PFSK-1 (cell line): Measurements from ENCODE around the gene PCDHB8.

ENCODE experiments used
- FOXP2 ChIP-seq: optimal IDR thresholded peaks from 2 replicates; pipeline ENCODE3; 2011; ENCODE audit warnings: borderline replicate concordance, control low read depth, inconsistent platforms; ENCODE audit not compliant: insufficient read depth; ENCODE audit errors: extremely low read length, extremely low read depth
- POLR2AphosphoS5 ChIP-seq: IDR thresholded peaks from 2 replicates; pipeline ENCODE4 v1.6.1; 2012; ENCODE audit warnings: low read depth, mild to moderate bottlenecking, control low read depth, low read length, moderate library complexity
- SIN3A ChIP-seq: IDR thresholded peaks from 2 replicates; pipeline ENCODE4 v1.6.1; 2012; ENCODE audit warnings: mild to moderate bottlenecking, low read length, moderate library complexity, borderline replicate concordance; ENCODE audit not compliant: insufficient read depth
- TAF1 ChIP-seq: IDR thresholded peaks from 2 replicates; pipeline ENCODE4 v1.6.1; 2012; ENCODE audit warnings: low read length, control low read depth, borderline replicate concordance; ENCODE audit not compliant: insufficient read depth
- TF ChIP-seq, protein P1 (sequence below), 2 experiments: IDR thresholded peaks; 2 replicates each; pipeline versions ENCODE4 v1.6.1 to v1.8.0; 2011 to 2012; ENCODE audit warnings: low read depth in 2 of 2, low read length in 2 of 2, control low read depth in 1 of 2, inconsistent platforms in 1 of 2, mild to moderate bottlenecking in 1 of 2, moderate library complexity in 1 of 2; ENCODE audit not compliant: insufficient read depth in 1 of 2

DNA sequence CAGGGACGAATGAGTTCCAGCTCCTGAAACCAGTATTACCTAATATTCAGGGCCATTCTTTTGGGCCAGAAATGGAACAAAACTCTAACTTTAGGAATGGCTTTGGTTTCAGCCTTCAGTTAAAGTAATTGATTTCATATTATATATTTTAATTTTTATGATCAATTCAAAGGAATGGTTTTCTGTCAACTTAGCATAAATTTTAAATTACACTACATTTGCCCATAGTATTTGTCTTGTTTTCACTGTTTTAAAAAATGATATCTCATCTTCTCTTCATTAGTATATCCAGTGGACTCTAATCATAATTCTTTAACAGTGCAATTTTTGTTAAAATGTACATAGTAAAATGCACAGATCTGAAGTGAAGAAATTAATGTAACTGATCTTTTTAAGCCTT lies 2.7 kb downstream of the PCDHB8 start:
- TF ChIP-seq SIN3A = no peak
- TF ChIP-seq, protein P1, sequence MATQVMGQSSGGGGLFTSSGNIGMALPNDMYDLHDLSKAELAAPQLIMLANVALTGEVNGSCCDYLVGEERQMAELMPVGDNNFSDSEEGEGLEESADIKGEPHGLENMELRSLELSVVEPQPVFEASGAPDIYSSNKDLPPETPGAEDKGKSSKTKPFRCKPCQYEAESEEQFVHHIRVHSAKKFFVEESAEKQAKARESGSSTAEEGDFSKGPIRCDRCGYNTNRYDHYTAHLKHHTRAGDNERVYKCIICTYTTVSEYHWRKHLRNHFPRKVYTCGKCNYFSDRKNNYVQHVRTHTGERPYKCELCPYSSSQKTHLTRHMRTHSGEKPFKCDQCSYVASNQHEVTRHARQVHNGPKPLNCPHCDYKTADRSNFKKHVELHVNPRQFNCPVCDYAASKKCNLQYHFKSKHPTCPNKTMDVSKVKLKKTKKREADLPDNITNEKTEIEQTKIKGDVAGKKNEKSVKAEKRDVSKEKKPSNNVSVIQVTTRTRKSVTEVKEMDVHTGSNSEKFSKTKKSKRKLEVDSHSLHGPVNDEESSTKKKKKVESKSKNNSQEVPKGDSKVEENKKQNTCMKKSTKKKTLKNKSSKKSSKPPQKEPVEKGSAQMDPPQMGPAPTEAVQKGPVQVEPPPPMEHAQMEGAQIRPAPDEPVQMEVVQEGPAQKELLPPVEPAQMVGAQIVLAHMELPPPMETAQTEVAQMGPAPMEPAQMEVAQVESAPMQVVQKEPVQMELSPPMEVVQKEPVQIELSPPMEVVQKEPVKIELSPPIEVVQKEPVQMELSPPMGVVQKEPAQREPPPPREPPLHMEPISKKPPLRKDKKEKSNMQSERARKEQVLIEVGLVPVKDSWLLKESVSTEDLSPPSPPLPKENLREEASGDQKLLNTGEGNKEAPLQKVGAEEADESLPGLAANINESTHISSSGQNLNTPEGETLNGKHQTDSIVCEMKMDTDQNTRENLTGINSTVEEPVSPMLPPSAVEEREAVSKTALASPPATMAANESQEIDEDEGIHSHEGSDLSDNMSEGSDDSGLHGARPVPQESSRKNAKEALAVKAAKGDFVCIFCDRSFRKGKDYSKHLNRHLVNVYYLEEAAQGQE (IDR thresholded peaks at IDR 0.05; ENCODE audit: insufficient read depth in 1 of 2, low read depth in 2 of 2, low read length in 2 of 2) = no peak
- no peak for TF ChIP-seq POLR2AphosphoS5
- TF ChIP-seq FOXP2 = no peak
- TF ChIP-seq TAF1 = no peak
